HG03095 (cell line): ENCODE data around the gene BTG1.
A peak's percentile ranks its signal among the peaks of the same experiment; 100 is the strongest.
"Not testable (repeated sequence)": the region's sequence is repeated elsewhere in the genome, so short reads cannot be mapped to it uniquely, and the experiment has no call there.

ENCODE experiments used
- ATAC-seq: cut with Tn5 transposase; IDR thresholded peaks from one replicate; pipeline ENCODE4 v1.9.1; 2021; ENCODE audit warnings: moderate library complexity; ENCODE audit not compliant: unreplicated experiment

The BTG1 gene

DNA sequence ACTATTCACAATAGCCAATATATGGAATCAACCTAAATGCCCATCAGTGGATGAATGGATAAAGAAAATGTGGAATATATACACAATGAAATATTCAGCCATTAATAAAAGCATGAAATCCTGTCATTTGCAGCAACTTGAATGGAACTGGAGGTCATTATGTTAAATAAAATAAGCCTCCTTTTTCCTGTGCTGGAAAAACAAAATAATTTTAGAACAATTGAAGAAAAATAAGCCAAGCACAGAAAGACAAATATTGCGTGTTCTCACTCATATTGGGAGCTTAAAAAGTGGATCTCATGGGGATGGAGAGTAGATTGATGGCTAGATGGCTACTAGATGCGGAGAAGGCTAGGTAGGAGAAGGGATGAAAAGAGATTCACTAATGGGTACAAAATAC is 6.3 kb upstream of the BTG1 start:
- ATAC-seq, result no peak

DNA sequence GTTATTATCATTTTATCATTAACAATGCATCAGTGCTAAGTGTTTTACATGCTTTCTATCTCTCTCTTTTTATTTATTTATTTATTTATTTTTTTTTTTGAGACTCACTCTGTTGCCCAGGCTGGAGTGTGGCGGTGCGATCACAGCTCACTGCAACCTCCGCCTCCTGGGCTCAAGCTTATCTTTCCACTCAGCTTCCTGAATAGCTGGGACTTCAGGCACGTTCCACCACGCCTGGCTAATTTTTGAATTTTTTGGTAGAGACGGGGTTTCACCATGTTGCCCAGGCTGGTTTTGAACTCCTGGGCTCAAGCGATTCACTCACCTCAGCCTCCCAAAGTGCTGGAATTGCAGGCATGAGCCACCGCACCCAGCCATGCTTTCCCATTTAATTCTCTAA is 3.9 kb upstream of the BTG1 start:
- no peak for ATAC-seq

DNA sequence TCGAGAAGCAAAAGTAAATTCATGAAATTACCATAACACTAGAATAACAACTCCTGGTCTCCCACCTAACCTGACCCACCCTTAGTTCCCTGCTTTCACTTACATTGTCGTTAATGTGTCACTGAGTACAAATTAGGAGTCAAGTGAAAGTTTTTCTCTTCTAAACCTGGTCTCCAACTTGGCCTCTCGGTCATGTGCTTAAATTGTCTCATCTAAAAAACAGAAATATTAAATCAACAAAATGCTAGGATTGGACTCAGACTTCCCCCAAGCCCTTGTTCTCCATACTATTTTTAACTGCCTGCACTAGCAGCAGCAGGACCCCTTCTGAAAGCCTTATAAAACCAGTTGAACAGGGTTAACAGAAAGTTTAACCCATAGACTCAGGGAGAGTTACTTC is 1.8 kb upstream of the BTG1 start:
- ATAC-seq, result no peak

DNA sequence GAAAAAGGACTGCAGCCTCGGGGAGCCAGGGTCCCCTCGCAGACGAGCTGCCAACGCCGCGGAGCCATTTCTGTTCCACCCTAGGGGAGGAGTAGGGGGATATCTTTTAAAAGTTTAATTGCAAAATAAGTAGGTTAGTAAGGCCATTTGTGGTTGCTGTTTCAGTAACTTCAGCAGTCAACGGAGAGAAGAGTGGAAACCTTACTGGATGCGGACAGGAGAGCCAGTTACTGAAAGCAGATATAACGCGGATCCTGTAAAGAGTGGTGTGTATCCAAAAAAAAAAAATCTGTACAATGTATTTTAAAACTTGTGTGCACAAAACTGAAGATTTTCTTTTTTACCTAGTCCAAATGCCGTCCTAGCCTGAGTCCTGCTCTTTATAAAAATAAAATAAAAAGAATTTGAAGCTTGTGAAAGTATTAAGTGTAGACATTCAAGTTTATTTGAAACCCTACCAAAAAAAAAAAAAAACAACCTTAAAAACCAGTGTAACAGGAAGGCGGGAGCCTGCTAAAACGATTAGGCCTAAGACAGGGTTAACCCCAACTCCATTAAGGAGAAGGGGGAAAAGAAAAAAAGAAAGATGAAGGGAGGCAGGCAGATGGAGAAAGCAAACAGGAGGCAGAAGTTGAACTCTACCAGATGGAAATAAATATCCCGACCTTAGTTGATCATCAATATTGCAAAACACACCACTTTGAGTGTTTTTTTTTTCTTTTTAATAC is 1.0 kb upstream of the BTG1 start:
- ATAC-seq, result no peak

DNA sequence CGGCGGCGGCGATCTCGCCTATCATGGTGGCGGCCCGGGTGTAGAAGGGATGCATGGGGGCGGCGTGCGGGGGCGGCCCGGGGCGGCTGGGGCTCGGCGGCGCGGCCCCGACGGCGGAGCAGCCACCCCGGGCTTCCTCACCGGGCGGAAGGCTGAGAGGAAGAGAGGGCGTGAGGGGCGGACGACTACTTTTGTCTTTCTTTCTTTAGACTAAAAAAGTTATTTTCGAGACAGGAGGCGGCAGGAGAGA is 240 bp downstream of the BTG1 start:
- ATAC-seq, result peak; percentile 2

DNA sequence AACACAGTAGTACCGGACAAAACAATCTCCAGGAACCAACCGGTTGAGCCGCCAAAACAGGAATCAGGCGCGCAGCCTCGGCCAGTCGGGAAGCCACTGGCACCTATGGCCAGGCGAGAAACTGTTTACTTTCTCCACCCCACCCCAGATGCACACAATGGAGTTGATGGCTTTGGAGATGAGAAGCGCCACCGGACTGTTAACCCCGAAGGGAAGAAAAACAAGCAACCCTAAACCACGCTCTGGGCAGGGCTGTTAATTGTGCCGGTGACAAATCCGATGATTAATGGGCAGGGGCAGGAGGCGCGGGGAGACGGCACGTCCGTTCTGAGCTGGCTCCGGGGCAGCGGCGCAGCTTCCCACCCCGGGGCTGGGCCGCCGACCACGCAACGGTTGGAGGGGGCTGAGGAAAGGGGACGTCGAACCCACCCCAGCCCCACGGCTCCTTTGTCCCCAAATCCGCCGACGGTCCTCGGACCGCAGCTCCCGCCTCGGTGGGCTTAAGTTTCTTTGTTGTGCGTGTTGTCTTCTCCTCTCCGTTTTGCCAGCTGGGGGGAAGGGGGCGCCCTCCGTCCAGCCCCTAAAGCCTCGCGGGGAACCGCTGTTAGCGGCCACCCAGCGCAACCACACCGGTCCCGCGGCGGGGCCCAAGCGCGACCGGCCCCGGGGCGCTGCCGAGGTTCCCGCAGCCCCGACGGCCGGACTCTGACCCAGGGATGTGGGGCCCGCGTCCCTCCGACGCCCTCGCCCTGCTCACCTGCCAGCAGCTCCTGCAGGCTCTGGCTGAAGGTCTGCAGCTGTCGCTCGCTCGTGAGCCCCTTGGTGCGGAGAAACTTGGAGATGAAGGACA is 790 bp downstream of the BTG1 start:
- no peak for ATAC-seq

DNA sequence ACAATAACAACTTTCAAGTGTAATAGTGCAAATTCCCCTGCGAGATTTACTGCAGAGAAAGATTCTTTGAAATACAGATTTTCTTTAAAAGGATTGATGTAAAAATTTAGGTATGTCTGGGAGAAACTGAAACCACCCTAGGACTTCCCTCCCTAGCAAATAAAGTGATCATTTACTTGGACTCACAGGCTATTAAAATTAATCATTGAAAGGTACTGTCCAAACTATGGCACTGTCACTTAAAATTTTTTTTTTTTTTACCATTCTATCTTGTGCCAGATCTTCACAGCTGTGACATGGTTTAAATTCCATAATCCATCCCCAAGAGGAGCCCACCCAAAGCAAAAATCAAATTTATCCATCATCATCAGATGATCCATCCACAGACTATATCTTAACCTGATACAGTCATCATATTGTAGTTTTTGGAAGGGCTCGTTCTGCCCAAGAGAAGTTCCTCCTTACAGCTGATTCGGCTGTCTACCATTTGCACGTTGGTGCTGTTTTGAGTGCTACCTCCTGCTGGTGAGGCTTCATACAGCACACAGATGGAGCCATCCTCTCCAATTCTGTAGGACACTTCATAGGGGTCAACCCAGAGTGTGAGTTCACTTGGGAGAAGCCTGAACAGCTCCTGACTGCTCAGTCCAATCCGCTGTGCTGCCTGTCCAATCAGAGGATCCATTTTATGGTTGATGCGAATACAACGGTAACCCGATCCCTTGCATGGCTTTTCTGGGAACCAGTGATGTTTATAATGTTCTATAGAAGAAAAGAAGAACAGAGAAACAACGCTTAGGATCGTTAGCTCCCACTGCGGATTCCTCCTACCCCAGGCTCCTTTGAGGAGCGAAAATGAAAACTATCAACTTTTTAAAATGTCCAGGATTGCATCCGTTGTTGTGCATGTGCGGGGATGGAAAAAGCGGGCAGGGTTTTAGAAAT is 1.7 kb downstream of the BTG1 start:
- ATAC-seq, result peak; percentile 19

- no peak for ATAC-seq
Observed at GRCh38 chr12:92143258-92143657, 2.4 kb downstream of the BTG1 start.

- ATAC-seq, result no peak
Observed at GRCh38 chr12:92142251-92142926, 3.3 kb downstream of the BTG1 start.

- no peak for ATAC-seq
Observed at GRCh38 chr12:92141591-92142121, 4.0 kb downstream of the BTG1 start.

DNA sequence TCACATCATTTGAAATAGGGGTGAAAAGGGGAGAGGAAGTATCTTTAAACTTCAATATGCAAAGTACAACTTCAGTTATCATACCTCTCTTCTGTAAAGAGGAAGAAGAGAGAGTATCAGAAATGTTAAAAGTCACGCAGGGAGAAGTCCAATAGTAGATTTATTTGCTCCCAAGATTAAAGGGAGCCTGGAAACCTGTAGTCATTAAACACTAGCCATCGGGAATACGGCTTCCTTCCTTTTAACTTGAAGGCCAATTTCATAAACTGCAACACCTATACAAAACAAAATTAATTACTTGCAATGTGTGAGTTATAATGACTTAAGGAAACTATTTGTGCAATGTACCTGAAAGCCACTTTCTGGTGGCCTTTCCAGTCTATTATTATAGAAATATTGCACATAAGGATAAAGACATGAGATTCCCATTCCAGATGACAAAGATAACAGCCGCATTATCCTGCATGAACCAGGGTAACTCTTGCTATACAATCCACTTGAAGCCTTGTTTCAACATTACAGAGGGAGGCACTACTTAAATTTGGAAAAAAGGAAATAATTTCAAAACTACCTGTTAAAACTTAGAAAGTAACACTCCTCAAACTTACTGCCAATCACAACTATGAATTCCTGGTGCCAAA is 4.6 kb downstream of the BTG1 start:
- no peak for ATAC-seq

DNA sequence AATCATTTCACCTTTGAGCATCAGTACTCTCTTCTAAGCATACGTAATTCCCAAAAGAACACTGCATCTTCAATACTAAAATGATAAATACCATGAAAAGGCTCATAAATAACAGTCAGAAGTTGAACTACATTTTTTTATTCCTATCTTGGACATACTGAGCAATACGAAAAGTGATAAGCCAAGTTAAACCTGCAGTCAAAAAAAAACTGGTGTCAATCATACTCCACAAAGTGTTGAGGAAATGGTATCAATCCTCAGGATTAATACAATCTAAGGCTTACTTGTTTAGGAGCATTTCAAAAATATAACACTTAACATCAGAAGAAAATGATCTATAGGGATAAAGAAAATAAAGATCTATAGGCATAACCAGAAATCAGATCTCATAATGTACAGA is 5.5 kb downstream of the BTG1 start:
- no peak for ATAC-seq

DNA sequence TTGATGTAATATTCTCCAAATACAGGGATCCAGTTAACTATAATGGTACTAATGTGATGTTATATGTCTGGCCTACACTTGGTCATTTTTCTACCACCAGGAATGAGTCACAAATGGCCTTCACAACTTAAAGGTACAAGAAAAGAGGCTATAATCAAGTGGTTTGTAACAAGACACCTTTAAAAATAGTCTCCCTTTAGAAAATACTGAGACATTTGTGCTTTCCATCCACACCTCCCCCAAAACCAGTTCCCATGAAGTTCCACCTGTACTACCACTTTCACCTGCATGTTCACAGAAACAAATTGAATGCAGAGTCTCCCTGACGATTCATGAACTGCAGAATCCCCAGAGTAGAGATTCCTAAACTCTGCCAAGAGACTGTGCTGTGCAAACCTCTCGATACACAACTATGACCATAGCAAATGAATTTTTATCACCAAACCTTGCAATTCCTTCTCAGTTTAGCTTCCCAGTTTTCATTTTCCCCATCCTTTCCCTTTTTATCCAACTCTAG is 6.0 kb downstream of the BTG1 start:
- no peak for ATAC-seq

DNA sequence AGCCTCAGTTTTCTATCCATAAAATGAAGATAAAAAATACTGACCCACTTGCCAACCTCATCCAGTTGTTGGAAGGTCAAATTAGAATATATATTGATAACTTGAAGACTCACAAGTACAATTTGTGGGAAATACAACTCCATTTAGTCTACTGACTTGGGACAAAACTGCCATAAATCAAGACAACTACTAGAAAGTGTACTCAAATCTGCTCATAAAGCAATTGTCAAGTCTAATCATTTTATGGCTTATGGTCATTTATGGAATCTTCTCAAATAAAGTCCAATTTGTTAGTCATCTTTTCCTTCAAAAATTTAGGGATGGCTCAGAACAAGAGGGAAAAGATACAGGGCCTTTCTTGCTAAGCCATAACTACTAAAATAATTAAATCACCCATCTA is 7.0 kb downstream of the BTG1 start:
- ATAC-seq, result no peak

- no peak for ATAC-seq
Observed at GRCh38 chr12:92138144-92138543, 7.5 kb downstream of the BTG1 start.

GRCh38 chr12:92136965-92137721 is 8.5 kb downstream of the BTG1 start:
- no peak for ATAC-seq

GRCh38 chr12:92136026-92136730 is 9.5 kb downstream of the BTG1 start:
- ATAC-seq, result no peak

DNA sequence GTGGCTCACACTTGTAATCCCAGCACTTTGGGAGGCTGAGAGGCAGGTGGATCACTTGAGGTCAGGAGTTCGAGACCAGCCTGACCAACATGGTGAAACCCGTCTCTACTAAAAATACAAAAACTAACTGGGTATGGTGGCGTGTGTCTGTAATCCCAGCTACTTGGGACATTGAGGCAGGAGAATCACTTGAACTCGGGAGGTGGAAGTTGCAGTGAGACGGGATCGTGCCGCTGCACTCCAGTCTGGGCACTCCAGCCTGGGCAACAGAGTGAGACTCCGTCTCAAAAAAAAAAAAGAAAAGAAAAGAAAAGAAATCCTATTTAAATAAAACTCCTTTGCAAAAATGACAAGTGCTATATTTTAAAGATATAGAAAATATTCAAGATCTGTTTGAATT is 10.1 kb downstream of the BTG1 start:
- not testable (repeated sequence) for ATAC-seq
